Natural killer cell (primary cell): ENCODE measurements around the gene VPS54. TPM values are rescaled to one million over a fixed set of nuclear protein-coding genes. Genes with fewer than 3 reads are reported as not detected.
A peak's percentile ranks its signal among the peaks of the same experiment; 100 is the strongest.

ENCODE experiments used
- ATAC-seq, 3 donors: fragments of 150-1000 bp in 2 of 3; fragments of 200-7000 bp in 1 of 3; cut with Tn5 transposase; 1 replicate in 1 of 3; 2 replicates in 2 of 3; pipeline ENCODE4 v1.10.0; 2021; ENCODE audit warnings: mild to moderate bottlenecking in 2 of 3, moderate library complexity in 2 of 3
- DNase-seq, 2 donors: peaks; one replicate each; pipeline versions ENCODE4 v3.0.0 to v3.0.0-alpha.2; 2013 to 2021; ENCODE audit warnings: mixed read lengths in 1 of 2
- H3K27ac ChIP-seq: one replicate; pipeline ENCODE4 v1.5.1; 2013; ENCODE audit warnings: mild to moderate bottlenecking, low read length
- H3K27me3 ChIP-seq: one replicate; pipeline ENCODE4 v1.6.1; 2013; ENCODE audit warnings: low read length; ENCODE audit not compliant: control insufficient read depth, insufficient read depth
- H3K36me3 ChIP-seq: one replicate; pipeline ENCODE4 v1.6.1; 2013; ENCODE audit warnings: low read length; ENCODE audit not compliant: control insufficient read depth, insufficient read depth
- H3K4me1 ChIP-seq: one replicate; pipeline ENCODE4 v1.6.1; 2013; ENCODE audit warnings: low read length; ENCODE audit not compliant: control insufficient read depth, insufficient read depth
- H3K4me3 ChIP-seq: one replicate; pipeline ENCODE4 v1.5.1; 2013; ENCODE audit warnings: low read length
- H3K9me3 ChIP-seq: one replicate; pipeline ENCODE4 v1.6.1; 2013; ENCODE audit warnings: low read length; ENCODE audit not compliant: control insufficient read depth, insufficient read depth
- H3K27ac Mint-ChIP-seq, 2 donors: one replicate each; pipeline ENCODE4 v1.8.0; 2022; ENCODE audit warnings: mild to moderate bottlenecking in 2 of 2, mixed read lengths in 2 of 2, moderate library complexity in 1 of 2
- H3K27me3 Mint-ChIP-seq, 2 donors: one replicate each; pipeline ENCODE4 v1.8.0; 2022; ENCODE audit warnings: low read depth in 2 of 2, mixed read lengths in 2 of 2
- H3K36me3 Mint-ChIP-seq: one replicate; pipeline ENCODE4 v1.8.0; 2022; ENCODE audit warnings: mixed read lengths
- H3K4me1 Mint-ChIP-seq, 2 donors: one replicate each; pipeline ENCODE4 v1.8.0; 2022; ENCODE audit warnings: mixed read lengths in 2 of 2
- H3K4me3 Mint-ChIP-seq: one replicate; pipeline ENCODE4 v1.8.0; 2022; ENCODE audit warnings: mild to moderate bottlenecking, moderate library complexity, mixed read lengths
- H3K9me3 Mint-ChIP-seq, 2 donors: one replicate each; pipeline ENCODE4 v1.8.0; 2022; ENCODE audit warnings: mixed read lengths in 2 of 2
- CTCF ChIP-seq: fragments of 200-600 bp; IDR thresholded peaks from one replicate; pipeline ENCODE4 v1.8.0; 2022; ENCODE audit warnings: antibody characterized with exemption
- WGBS: methylation state at CpG from one replicate; pipeline ENCODE4 v1.1.7; 2013; ENCODE audit warnings: missing lambda C conversion rate; ENCODE audit not compliant: insufficient coverage; 5-methylcytosine and 5-hydroxymethylcytosine counted together
- intact Hi-C: fragments of 100-400 bp; cut with micrococcal nuclease; formaldehyde crosslinking; loops from one replicate; pipeline ENCODE4 v1.14.2; 2022
- total RNA-seq, 4 donors: library from RNA; stranded (reverse); fragments of 120-200 nt in 1 of 4; gene quantifications; one replicate each; pipeline versions ENCODE4 v1.2.3 to v1.2.4, GENCODE V29; 2013 to 2022

VPS54 gene
- total RNA-seq, 3 donors from 2014 or later (not counting 1 experiment from before 2014, with no cell fraction given), result 12.1 to 17.3 (median 13.5) TPM

DNA sequence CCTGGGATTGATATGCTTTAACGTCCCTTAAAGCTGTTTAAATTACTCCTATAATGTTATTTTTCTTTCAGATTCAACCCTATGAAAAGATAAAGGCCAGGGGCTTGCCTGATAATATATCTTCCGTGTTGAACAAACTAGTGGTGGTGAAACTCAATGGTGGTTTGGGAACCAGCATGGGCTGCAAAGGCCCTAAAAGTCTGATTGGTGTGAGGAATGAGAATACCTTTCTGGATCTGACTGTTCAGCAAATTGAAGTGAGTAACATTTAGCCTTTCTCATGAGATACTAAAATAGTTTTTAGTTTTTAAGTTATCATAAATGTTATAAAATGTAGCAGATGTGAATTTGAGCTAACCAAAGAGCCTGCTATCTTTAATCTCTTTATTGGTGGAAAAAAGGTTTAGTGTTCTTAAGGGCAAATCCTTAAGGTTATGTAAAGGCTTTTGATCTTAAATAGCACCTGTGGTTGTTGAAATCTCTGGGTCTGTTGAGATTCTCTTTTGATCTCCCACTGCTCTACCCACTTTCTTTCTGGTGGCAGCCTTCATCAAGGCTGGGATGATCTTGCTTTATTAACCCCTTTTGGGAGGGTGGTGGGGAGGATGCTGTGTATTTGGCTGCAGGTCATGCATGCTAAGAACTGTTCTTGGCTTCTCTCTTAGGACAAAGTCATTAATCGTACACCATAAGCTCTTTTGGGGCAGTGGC is 136.7 kb downstream of the VPS54 start:
- Histone ChIP-seq H3K27me3 (no peaks in the 10 kb centered on the region), H3K36me3 (peaks cover 52% of the 10 kb centered on the region), H3K27ac (no peak overlapping the region), H3K4me3 (no peak overlapping the region), H3K4me1 (peaks cover 8% of the 10 kb centered on the region), H3K9me3 (no peaks in the 10 kb centered on the region)
- no peak for ATAC-seq
- Mint-ChIP-seq H3K4me3 (no peak overlapping the region), H3K4me1 (peaks cover 27% of the 10 kb centered on the region in 2 donors), H3K36me3 (peaks cover 11% of the 10 kb centered on the region), H3K27me3 (no peaks in the 10 kb centered on the region), H3K27ac (peak overlapping the region; percentile 30 to 77), H3K9me3 (no peaks in the 10 kb centered on the region)
- intact Hi-C loops, result no loop called here
- DNase-seq, result no peak
- TF ChIP-seq CTCF, result no peak
- WGBS, result 84% methylated on average over 2 of the region's 3 CpGs

- H3K27ac ChIP-seq, result no peak overlapping the region
- no CpG with 5 or more reads among the region's 2 CpGs for WGBS
- no peak overlapping the region for H3K4me3 ChIP-seq
- H3K27ac Mint-ChIP-seq, result peak overlapping the region; percentile 30 to 77
- no peaks in the 10 kb centered on the region for H3K9me3 ChIP-seq
- H3K27me3 ChIP-seq, result no peaks in the 10 kb centered on the region
- peaks cover 37 to 41% of the 10 kb centered on the region in 2 donors for H3K4me1 Mint-ChIP-seq
- intact Hi-C loops, result no loop called here
- no peak overlapping the region for H3K4me3 Mint-ChIP-seq
- peaks cover 39% of the 10 kb centered on the region for H3K36me3 ChIP-seq
- H3K9me3 Mint-ChIP-seq, result no peaks in the 10 kb centered on the region
- H3K4me1 ChIP-seq, result peaks cover 8% of the 10 kb centered on the region
- no peaks in the 10 kb centered on the region for H3K27me3 Mint-ChIP-seq
- DNase-seq (no peak), ATAC-seq (no peak)
- H3K36me3 Mint-ChIP-seq, result peaks cover 9% of the 10 kb centered on the region
- TF ChIP-seq CTCF, result no peak
Measured at GRCh38 chr2:63881205-63881604, 138.0 kb downstream of the VPS54 start.

DNA sequence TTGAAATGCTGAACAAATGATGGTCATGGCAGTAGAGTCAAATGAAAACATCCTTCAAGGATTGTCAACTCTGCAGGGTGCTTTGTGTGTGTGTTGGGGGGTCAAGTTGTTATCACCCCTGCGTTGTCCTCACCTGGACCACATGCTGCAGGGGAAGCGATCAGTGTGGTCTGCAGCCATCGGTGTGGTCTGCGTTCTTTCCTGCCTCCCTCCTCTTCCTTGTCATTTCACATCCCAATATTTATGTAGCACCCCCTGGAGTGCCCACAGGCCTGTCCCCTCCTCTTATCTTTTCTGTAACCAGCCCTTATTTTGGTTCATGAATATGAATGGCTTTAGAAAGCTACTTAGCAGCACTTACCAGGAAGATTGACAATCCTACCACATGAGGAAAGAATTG is 138.6 kb downstream of the VPS54 start:
- Mint-ChIP-seq H3K27ac (peak overlapping the region; percentile 30 to 77), H3K36me3 (peaks cover 9% of the 10 kb centered on the region), H3K4me3 (no peak overlapping the region), H3K4me1 (peaks cover 43 to 46% of the 10 kb centered on the region in 2 donors), H3K9me3 (no peaks in the 10 kb centered on the region), H3K27me3 (no peaks in the 10 kb centered on the region)
- no peak for DNase-seq
- ATAC-seq, result no peak
- H3K9me3 ChIP-seq, result no peaks in the 10 kb centered on the region
- H3K27me3 ChIP-seq, result no peaks in the 10 kb centered on the region
- 46% methylated on average over 4 of the region's 4 CpGs for WGBS
- peaks cover 8% of the 10 kb centered on the region for H3K4me1 ChIP-seq
- H3K36me3 ChIP-seq, result peaks cover 33% of the 10 kb centered on the region
- H3K27ac ChIP-seq, result no peak overlapping the region
- intact Hi-C loops, result no loop called here
- no peak for TF ChIP-seq CTCF
- H3K4me3 ChIP-seq, result no peak overlapping the region
